ENCODE data around the gene NDUFAB1.
"Not testable (repeated sequence)": the region's sequence is repeated elsewhere in the genome, so short reads cannot be mapped to it uniquely, and the experiment has no call there.

Gene NDUFAB1

DNA sequence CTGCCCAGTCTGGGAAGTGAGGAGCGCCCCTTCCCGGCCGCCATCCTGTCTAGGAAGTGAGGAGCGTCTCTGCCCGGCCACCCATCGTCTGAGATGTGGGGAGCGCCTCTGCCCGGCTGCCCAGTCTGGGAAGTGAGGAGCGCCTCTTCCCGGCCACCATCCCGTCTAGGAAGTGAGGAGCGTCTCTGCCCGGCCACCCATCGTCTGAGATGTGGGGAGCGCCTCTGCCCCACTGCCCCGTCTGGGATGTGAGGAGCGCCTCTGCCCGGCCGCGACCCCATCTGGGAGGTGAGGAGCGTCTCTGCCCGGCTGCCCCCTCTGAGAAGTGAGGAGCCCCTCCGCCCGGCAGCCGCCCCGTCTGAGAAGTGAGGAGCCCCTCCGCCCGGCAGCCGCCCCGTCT lies 12.8 kb downstream of the NDUFAB1 start:
- not testable (repeated sequence) for DNase-seq

GRCh38 chr16:23581764-23582163 lies 14.4 kb downstream of the NDUFAB1 start:
- no peak for DNase-seq

DNA sequence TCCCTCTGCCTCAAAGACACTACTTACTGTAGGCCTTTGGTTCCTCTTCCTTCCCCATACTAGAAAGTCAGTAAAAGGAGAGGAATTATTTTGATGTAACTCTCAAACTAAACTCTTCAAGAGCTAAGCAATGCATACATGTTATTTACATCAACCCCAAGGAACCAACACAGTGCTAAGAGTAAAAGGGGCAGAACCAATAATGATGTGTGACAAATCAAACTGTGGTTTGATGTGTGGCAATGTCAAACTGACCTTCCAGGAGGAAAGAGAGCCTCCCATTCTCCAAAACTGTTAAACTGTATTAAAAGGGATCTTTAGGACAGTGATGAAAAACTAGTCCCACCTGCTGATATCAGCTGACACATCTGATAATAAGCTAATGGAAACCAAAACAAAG lies 15.7 kb downstream of the NDUFAB1 start:
- no peak for DNase-seq

GRCh38 chr16:23579371-23579770 lies 16.7 kb downstream of the NDUFAB1 start:
- DNase-seq, result no peak

DNA sequence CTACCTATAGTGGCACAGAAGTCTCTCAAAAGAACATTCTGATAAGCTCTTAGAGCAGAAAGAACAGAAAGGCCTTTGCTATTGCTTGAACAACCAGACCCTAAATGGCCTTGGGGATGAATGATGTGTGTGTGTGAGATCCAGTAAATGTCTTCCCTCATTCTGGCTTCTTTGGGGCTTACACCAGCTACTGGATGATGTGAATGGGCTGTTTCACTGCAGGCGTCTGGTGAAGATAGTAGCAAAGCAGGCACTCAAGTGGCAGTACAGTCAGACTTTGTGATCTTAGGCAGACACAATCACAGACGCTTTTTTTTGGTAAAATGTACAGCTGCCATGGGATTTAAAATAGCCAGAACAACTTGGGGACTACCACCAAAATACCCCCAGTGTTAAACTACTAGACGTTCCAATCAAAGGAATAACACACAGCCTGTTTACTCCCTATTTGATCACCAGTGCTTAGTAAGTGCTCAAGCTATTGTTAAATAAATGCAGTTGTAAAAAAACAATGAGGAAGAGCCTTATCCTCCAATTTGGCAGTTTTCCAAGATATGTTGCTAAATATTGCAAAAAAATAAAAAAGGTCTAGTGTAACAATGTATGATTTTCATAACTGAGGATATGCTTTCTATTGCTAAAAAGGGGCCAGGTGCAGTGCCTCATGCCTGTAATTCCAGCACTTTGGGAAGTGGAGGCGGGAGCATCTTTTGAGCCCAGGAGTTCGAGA lies 17.9 kb downstream of the NDUFAB1 start:
- no peak for DNase-seq

GRCh38 chr16:23577493-23577892 lies 18.6 kb downstream of the NDUFAB1 start:
- no peak for DNase-seq

DNA sequence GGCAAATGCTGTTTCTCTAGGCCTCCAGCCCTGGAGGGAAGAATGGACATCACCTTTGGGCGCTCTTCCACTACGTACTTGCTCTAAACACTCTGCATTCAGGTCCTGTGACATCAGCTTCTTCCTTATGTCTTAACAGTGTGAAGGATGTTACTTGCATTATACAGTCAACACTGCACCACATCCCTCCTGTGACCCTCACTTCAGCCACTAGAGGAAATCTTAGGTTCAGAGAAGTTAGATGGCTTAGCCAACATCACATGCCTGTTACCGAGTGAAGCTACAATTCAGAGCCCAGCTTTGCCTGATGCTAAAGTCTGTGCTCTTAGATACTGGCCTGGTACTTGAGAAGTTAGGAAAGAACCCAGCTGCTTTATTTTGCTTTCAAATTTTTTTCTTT lies 20.3 kb downstream of the NDUFAB1 start:
- no peak for DNase-seq

DNA sequence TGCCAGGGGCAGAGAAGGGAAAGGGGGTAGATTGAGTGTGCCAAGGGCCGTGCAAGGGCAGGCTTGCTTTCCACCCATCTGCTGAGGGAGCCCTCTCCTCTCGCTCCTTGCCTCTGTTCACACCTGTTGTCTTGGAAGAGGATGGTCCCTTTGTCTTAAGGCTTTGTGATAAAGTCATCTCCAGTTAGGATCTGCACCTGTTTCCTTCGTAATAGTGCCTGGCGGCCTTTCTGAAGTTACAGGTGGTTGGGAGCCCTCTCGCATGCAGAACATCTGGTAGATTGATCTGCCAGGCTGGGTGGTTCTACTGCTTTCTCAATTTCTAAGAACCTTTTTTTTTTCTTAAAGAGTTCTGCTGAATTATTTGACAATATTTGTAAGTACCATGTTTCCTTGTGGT lies 22.3 kb downstream of the NDUFAB1 start:
- DNase-seq, result no peak

DNA sequence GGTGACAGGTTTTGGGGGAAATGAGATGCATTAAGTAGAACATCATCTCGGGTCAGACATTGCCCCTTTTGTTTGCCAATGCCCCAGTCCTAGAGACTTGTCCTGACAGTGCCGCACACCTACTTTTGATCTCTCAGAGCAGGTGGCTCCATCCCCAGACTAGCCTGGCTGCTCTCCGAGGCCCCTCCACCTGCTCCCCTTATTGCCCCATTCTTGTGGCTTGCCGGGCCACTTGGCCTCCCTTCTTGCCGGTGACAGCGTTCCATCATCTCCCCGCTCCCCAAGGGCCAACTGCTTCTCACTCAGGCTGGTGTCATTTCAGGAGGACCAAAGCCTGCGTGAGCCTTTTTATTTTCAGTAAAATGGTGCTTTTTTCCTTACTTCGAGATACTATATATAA lies 23.7 kb downstream of the NDUFAB1 start:
- DNase-seq, result no peak

DNA sequence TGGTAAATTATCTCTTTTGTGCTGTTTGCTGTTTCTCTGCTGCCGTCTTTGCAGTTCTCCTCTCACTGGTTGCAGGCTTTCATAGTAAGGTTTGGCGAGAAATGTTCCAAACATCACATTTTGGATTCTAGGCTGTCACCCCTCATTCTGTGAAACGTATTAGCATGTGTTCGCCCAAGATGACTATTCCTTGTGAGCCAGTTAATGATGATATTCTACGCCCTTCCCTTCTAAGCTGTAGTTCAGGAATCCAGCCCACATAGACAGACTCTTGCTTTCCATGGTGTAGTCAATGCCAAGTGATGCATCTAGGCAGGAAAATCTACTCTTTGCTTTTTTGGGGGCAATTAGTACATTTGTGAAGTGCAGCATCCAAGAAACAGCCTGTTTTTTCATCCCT lies 24.2 kb downstream of the NDUFAB1 start:
- DNase-seq, result no peak

GRCh38 chr16:23570992-23571632 lies 25.0 kb downstream of the NDUFAB1 start:
- DNase-seq, result peak in 1 of 2 donors; percentile 3

GRCh38 chr16:23567602-23568001 lies 28.5 kb downstream of the NDUFAB1 start:
- no peak for DNase-seq

- DNase-seq, result no peak
These were observed 29.4 kb downstream of the NDUFAB1 start for GRCh38 chr16:23566724-23567123.

DNA sequence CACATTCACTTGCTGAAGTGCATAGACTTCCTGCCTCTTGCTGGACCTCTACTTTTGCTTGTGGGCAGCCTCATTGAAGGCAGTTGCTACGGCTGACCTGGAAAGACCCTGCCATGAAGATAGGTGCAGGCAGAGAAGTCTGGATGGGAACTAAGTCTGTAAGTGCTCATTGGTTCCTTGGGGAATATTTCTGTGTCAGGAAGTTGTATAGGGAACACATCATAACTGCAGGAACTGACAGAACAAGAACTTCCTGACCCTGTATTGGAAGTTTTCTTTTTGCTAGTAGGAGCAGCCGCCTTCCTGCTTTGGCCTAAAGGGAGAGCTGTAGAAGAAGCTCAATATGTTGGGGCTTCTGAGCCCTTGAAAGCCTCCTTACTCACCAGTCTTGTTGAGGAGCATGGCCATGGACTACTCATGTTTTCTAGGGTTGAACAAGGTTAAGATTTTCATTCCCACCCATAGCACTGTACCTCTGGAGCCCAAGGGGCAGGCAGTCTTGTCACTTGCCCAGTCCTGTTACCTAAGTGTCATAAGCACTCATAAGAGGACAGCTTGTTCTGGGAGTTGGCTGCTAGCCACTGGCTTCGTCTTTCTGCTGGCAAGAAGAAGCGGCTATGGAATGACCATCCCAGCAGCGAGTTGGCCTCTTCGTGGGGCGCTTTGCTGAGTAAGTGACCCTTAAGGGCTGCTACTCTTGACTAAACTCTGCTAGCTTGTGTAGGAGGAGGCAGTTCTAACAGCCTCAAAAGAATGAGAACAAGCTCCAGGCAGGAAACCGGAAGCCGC lies 31.3 kb downstream of the NDUFAB1 start:
- DNase-seq, result no peak

DNA sequence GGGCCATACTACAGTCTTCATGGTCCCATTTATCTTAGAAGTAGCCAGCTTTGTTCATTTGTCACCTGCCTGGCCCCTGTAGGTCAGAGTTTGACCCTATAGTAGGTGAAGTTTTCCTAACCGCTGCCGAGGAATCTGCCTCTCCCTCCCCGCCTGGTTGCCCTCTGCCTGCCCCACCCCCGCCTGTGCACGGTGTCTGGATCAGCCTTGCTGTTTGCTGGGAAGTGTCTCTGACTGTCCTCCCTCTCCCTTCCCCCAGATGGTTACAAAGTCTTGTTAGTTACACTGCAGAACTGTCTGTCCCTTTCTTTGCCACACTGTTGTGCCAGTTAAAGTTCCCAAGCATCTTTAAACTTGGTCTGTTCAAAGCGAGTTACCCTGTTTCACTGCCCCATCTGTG lies 32.9 kb downstream of the NDUFAB1 start:
- DNase-seq, result no peak

GRCh38 chr16:23562505-23562904 lies 33.6 kb downstream of the NDUFAB1 start:
- DNase-seq, result no peak

GRCh38 chr16:23561586-23561985 lies 34.5 kb downstream of the NDUFAB1 start:
- DNase-seq, result no peak

GRCh38 chr16:23557779-23558702 lies 38.1 kb downstream of the NDUFAB1 start:
- no peak for DNase-seq

- DNase-seq, result peak; percentile 93 to 99
These were observed 39.0 kb downstream of the NDUFAB1 start, which contains the start of the genes EARS2 and UBFD1 for GRCh38 chr16:23556881-23557778. Gene EARS2 (minus strand): TSS chr16:23557350. CDS start chr16:23557343, 7 bp downstream. Gene UBFD1 (plus strand): TSS chr16:23557727. CDS start chr16:23557743, 16 bp downstream.

DNA sequence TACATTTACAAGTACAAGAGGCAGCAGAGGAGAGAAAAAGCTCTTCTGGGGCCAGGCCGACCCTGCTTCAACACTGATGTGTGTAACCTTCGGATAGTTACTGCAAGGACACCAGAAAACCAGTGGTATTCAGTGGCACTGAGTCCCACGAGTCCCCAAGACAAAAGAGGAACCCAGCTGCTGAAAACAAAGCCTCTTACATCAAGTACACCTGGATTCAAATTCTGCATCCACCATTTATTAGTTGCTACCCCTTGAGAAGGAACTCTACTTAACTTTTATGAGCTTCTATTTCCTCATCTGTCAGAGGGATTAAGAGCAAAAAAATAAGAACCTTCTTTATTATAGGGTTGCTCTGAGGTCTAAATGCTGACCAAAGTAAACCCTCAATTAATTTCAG lies 41.6 kb downstream of the NDUFAB1 start:
- no peak for DNase-seq

GRCh38 chr16:23552161-23552560 lies 44.0 kb downstream of the NDUFAB1 start:
- DNase-seq, result no peak
